Effector memory CD4-positive, alpha-beta T cell (primary cell): ENCODE results near the gene RPS10.
"Not testable (repeated sequence)": the region's sequence is repeated elsewhere in the genome, so short reads cannot be mapped to it uniquely, and the experiment has no call there.

Source experiments
- DNase-seq, 3 donors: peaks; one replicate each; pipeline ENCODE4 v3.0.0-alpha.2; 2020
- H3K27ac ChIP-seq: 2 replicates; pipeline ENCODE4 v1.7.0; 2013; ENCODE audit warnings: mild to moderate bottlenecking, low read length, moderate library complexity; ENCODE audit not compliant: insufficient read depth, poor library complexity, severe bottlenecking
- H3K27me3 ChIP-seq: replicated peaks from 2 replicates; pipeline ENCODE4 v1.7.0; 2013; ENCODE audit warnings: mild to moderate bottlenecking, low read length; ENCODE audit not compliant: insufficient read depth, control insufficient read depth, poor library complexity, severe bottlenecking
- H3K36me3 ChIP-seq: 2 replicates; pipeline ENCODE4 v1.7.0; 2013; ENCODE audit warnings: mild to moderate bottlenecking, low read length, moderate library complexity; ENCODE audit not compliant: control insufficient read depth, insufficient read depth
- H3K4me1 ChIP-seq: 2 replicates; pipeline ENCODE4 v1.7.0; 2013; ENCODE audit warnings: low read length, mild to moderate bottlenecking; ENCODE audit not compliant: control insufficient read depth, insufficient read depth, poor library complexity, severe bottlenecking
- H3K4me3 ChIP-seq: 2 replicates; pipeline ENCODE4 v1.7.0; 2013; ENCODE audit warnings: low read length, low read depth, mild to moderate bottlenecking; ENCODE audit not compliant: insufficient read depth, poor library complexity, severe bottlenecking
- H3K9me3 ChIP-seq: 2 replicates; pipeline ENCODE4 v1.7.0; 2013; ENCODE audit warnings: mild to moderate bottlenecking, low read length, moderate library complexity; ENCODE audit not compliant: control insufficient read depth

Gene RPS10

DNA sequence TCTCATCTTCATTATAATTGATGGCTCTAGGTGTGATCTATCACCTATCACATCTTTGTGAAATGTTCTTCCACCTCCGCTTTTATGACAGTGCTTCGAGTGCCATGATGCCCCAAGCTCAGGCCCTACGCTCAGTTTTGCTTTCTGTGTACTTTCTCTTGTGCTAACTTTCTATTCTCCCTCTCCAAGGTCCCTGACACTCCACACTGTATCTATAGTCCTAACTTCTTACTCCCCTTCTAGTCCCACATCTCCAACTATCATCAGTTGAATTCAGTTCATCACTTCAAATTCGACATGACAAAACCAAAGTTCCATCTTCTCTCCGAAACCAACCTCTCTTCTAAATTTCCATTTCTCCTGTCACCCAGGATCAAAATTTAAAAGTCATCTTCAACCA, 50.0 kb downstream of the RPS10 start:
- H3K4me3 ChIP-seq = no peak overlapping the region
- H3K27ac ChIP-seq = no peak overlapping the region
- no peaks in the 10 kb centered on the region for H3K9me3 ChIP-seq
- no peaks in the 10 kb centered on the region for H3K36me3 ChIP-seq
- DNase-seq = no peak
- H3K4me1 ChIP-seq = no peaks in the 10 kb centered on the region
- no peaks in the 10 kb centered on the region for H3K27me3 ChIP-seq

DNA sequence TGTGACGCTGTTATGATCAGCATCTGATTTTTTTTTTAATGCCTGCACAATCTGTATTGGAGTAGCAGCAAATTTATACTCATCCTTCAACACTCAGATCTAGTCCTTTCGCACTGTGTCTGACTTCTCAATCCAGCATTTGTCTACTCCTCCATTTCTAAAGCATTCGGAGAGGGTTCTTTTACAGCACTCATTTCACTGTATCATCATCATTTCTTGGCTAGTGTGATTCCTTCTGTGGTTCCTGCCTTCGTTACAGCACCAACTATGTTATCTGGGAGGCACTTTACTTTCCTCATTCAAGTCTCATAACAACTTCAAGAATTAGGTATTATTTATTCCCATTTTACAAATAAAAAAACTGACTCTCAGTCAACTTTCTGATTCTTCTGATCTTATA, 51.4 kb downstream of the RPS10 start:
- Histone ChIP-seq H3K9me3 (no peaks in the 10 kb centered on the region), H3K27ac (no peak overlapping the region), H3K4me1 (no peaks in the 10 kb centered on the region), H3K4me3 (no peak overlapping the region), H3K27me3 (no peaks in the 10 kb centered on the region), H3K36me3 (no peaks in the 10 kb centered on the region)
- no peak for DNase-seq

DNA sequence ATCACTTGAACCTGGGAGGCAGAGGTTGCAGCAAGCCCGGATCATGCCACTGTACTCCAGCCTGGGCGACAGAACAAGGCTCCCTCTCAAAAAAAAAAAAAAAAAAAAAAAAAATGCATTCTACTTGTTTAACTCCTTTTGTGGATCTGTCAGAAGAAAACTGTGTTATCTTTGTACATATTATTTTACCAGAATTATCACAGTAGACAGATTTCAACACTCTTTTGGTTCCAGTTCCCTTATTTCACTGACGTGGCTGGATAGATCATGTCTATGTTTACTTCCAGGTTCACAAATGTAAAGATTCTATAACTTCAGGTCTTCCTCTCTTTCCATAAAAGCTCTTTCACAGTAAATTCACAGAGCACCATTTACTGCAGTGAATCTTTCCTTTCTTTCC, 51.8 kb downstream of the RPS10 start:
- H3K9me3 ChIP-seq = no peaks in the 10 kb centered on the region
- no peak for DNase-seq
- no peak overlapping the region for H3K4me3 ChIP-seq
- no peaks in the 10 kb centered on the region for H3K27me3 ChIP-seq
- no peaks in the 10 kb centered on the region for H3K4me1 ChIP-seq
- no peak overlapping the region for H3K27ac ChIP-seq
- H3K36me3 ChIP-seq = no peaks in the 10 kb centered on the region

DNA sequence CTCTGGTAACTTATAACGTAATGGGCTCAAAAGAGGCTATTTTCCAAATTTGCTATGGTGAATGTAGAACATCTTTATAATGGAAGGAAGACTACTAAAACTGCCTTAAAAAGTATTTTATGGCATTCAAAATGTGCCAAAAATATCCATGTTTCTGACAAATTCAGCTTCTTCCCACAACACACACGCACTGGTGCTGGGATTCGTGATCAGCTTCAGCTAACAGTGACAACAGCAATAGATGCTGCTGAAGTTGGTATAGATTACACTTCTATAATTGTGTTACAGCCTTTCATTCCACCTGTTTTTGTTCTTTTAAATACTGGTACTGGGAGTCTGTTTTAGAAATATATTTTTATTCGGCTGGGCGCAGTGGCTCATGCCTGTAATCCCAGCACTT, 52.4 kb downstream of the RPS10 start:
- H3K36me3 ChIP-seq = no peaks in the 10 kb centered on the region
- no peaks in the 10 kb centered on the region for H3K9me3 ChIP-seq
- no peaks in the 10 kb centered on the region for H3K4me1 ChIP-seq
- H3K27ac ChIP-seq = no peak overlapping the region
- DNase-seq = no peak
- no peaks in the 10 kb centered on the region for H3K27me3 ChIP-seq
- H3K4me3 ChIP-seq = no peak overlapping the region

DNA sequence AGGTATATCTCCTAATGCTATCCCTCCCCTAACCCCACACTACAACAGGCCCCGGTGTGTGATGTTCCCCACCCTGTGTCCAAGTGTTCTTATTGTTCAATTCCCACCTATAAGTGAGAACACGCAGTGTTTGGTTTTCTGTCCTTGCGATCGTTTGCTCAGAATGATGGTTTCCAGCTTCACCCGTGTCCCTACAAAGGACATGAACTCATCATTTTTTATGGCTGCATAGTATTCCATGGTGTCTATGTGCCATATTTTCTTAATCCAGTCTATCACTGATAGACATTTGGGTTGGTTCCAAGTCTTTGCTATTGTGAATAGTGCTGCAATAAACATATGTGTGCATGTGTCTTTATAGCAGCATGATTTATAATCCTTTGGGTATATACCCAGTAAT, 54.0 kb downstream of the RPS10 start:
- not testable (repeated sequence) for H3K27me3 ChIP-seq, DNase-seq, H3K4me1 ChIP-seq, H3K27ac ChIP-seq, H3K4me3 ChIP-seq, H3K36me3 ChIP-seq, H3K9me3 ChIP-seq

DNA sequence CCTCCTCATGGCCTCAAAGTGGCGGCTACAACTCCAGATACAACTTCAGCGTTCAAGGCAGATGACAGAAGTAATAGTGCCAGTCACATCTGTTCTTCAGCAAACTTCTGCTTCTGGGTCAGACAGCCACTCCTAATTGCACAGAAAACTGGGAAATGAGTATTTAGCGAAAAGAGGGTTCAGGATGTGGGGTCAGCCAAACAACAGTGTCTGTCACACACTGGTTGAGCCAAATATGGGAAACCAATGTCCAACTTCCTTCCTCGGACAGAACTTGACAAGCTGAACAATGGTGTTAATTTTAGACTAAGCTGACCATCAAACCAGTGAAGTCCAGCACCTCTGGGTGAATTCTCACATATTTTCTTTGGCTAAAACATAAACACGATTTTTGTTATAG, 55.5 kb downstream of the RPS10 start:
- no peaks in the 10 kb centered on the region for H3K27me3 ChIP-seq
- no peaks in the 10 kb centered on the region for H3K9me3 ChIP-seq
- no peaks in the 10 kb centered on the region for H3K36me3 ChIP-seq
- H3K4me1 ChIP-seq = no peaks in the 10 kb centered on the region
- DNase-seq = no peak
- H3K4me3 ChIP-seq = no peak overlapping the region
- H3K27ac ChIP-seq = no peak overlapping the region

DNA sequence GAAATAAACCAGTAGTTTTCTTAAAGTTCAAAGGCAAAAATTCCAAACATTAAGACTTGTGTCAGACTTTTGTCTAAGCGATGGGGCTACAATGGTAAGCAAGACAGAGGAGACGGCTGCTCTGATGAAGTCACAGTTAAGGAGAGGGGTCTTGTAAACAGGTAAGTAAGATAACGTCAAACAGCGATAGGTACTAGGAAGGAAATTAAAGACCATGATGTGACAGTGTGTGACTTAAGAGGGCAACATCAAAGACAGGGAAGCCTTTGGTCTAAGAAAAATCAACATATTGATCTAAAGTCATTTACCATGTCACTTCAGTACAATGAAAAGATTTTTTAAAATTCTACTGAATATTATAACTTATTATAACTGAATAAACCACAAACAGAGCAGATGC, 56.5 kb downstream of the RPS10 start:
- Histone ChIP-seq H3K4me1 (no peaks in the 10 kb centered on the region), H3K27ac (no peak overlapping the region), H3K9me3 (no peaks in the 10 kb centered on the region), H3K27me3 (no peaks in the 10 kb centered on the region), H3K4me3 (no peak overlapping the region), H3K36me3 (no peaks in the 10 kb centered on the region)
- no peak for DNase-seq
